Prostate gland (tissue), 2 donors: ENCODE results near the gene LYRM4. TPM values are rescaled to one million over a fixed set of nuclear protein-coding genes. Genes with fewer than 3 reads are reported as not detected.

Experiments
- DNase-seq: peaks from one replicate; pipeline ENCODE4 v3.0.0-alpha.2; 2019; ENCODE audit warnings: low spot score
- H3K27ac ChIP-seq, 2 donors: fragments of 200-600 bp; sonication (generic); 2 replicates each; pipeline ENCODE4 v1.5.1; 2017 to 2019
- H3K27me3 ChIP-seq: fragments of 200-600 bp; sonication (generic); replicated peaks from 2 replicates; pipeline ENCODE4 v1.5.1; 2019; ENCODE audit not compliant: insufficient read depth
- H3K36me3 ChIP-seq, 2 donors: fragments of 200-600 bp; sonication (generic); 1 replicate in 1 of 2; 2 replicates in 1 of 2; pipeline versions ENCODE4 v1.5.1 to v1.8.1; 2017 to 2019
- H3K4me1 ChIP-seq: fragments of 200-600 bp; sonication (generic); replicated peaks from 2 replicates; pipeline ENCODE4 v1.5.1; 2019
- H3K4me3 ChIP-seq, 2 donors: fragments of 200-600 bp; sonication (generic); 2 replicates each; pipeline ENCODE4 v1.5.1; 2017 to 2019
- H3K9me3 ChIP-seq: fragments of 200-600 bp; sonication (generic); 2 replicates; pipeline ENCODE4 v1.5.1; 2017
- POLR2A ChIP-seq: fragments of 450-650 bp; IDR thresholded peaks from one replicate; pipeline ENCODE4 v1.6.1; 2016; ENCODE audit warnings: antibody characterized with exemption, mild to moderate bottlenecking
- POLR2AphosphoS5 ChIP-seq: sonication (generic); formaldehyde crosslinking; IDR thresholded peaks from one replicate; pipeline ENCODE4 v1.6.1; 2017; ENCODE audit warnings: antibody characterized with exemption
- WGBS: methylation state at CpG from one replicate; pipeline ENCODE4 v1.1.5; 2018; 5-methylcytosine and 5-hydroxymethylcytosine counted together
- intact Hi-C: fragments of 100-400 bp; cut with DNase I; formaldehyde crosslinking; loops from one replicate; pipeline ENCODE4 v1.14.2; 2022
- total RNA-seq, 2 donors: library from RNA; depleted of rRNA; stranded (reverse); fragments of >200 nt; gene quantifications; one replicate each; pipeline ENCODE4 v1.1.0, GENCODE V29; 2016
- TF ChIP-seq, protein P1 (sequence below), 4 experiments: fragments of 200-600 bp in 2 of 4; fragments of 450-650 bp in 2 of 4; sonication (generic) in 2 of 4; IDR thresholded peaks; 1 replicate in 3 of 4; 2 replicates in 1 of 4; pipeline ENCODE4 v1.5.1; 2016 to 2019; ENCODE audit warnings: antibody characterized with exemption in 4 of 4, mild to moderate bottlenecking in 2 of 4, moderate library complexity in 2 of 4

Gene LYRM4
- total RNA-seq, 2 donors from 2014 or later: 21.4 to 23.7 TPM

GRCh38 chr6:5098501-5099270 is 162.1 kb downstream of the LYRM4 start:
- Histone ChIP-seq H3K27me3 (no peaks in the 10 kb centered on the region), H3K27ac (no peak overlapping the region), H3K9me3 (no peaks in the 10 kb centered on the region), H3K4me3 (no peak overlapping the region), H3K4me1 (no peaks in the 10 kb centered on the region), H3K36me3 (no peaks in the 10 kb centered on the region)
- intact Hi-C loops: no loop called here
- no peak for DNase-seq
- TF ChIP-seq, protein P1, sequence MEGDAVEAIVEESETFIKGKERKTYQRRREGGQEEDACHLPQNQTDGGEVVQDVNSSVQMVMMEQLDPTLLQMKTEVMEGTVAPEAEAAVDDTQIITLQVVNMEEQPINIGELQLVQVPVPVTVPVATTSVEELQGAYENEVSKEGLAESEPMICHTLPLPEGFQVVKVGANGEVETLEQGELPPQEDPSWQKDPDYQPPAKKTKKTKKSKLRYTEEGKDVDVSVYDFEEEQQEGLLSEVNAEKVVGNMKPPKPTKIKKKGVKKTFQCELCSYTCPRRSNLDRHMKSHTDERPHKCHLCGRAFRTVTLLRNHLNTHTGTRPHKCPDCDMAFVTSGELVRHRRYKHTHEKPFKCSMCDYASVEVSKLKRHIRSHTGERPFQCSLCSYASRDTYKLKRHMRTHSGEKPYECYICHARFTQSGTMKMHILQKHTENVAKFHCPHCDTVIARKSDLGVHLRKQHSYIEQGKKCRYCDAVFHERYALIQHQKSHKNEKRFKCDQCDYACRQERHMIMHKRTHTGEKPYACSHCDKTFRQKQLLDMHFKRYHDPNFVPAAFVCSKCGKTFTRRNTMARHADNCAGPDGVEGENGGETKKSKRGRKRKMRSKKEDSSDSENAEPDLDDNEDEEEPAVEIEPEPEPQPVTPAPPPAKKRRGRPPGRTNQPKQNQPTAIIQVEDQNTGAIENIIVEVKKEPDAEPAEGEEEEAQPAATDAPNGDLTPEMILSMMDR (IDR thresholded peaks at IDR 0.05): no peak
- TF ChIP-seq POLR2A (no peak), POLR2AphosphoS5 (no peak)
- WGBS: 90% methylated on average over 14 of the region's 14 CpGs

GRCh38 chr6:5096482-5096881 is 164.3 kb downstream of the LYRM4 start:
- no peaks in the 10 kb centered on the region for H3K4me1 ChIP-seq
- no peaks in the 10 kb centered on the region for H3K27me3 ChIP-seq
- no peak overlapping the region for H3K4me3 ChIP-seq
- no peak overlapping the region for H3K27ac ChIP-seq
- H3K9me3 ChIP-seq: no peaks in the 10 kb centered on the region
- no peak for DNase-seq
- TF ChIP-seq, protein P1 (IDR thresholded peaks at IDR 0.05): no peak
- TF ChIP-seq POLR2AphosphoS5: no peak
- no peak for TF ChIP-seq POLR2A
- 69% methylated on average over 2 of the region's 2 CpGs for WGBS
- intact Hi-C loops: no loop called here
- no peaks in the 10 kb centered on the region for H3K36me3 ChIP-seq

GRCh38 chr6:5095236-5095635 is 165.5 kb downstream of the LYRM4 start:
- Histone ChIP-seq H3K36me3 (no peaks in the 10 kb centered on the region), H3K9me3 (no peaks in the 10 kb centered on the region), H3K4me1 (no peaks in the 10 kb centered on the region), H3K27ac (no peak overlapping the region), H3K4me3 (no peak overlapping the region), H3K27me3 (no peaks in the 10 kb centered on the region)
- TF ChIP-seq, protein P1 (IDR thresholded peaks at IDR 0.05): no peak
- TF ChIP-seq POLR2AphosphoS5: no peak
- WGBS: 63% methylated on average over 3 of the region's 3 CpGs
- intact Hi-C loops: no loop called here
- no peak for DNase-seq

GRCh38 chr6:5094327-5094726 is 166.4 kb downstream of the LYRM4 start:
- TF ChIP-seq POLR2A (no peak), POLR2AphosphoS5 (no peak)
- TF ChIP-seq, protein P1 (IDR thresholded peaks at IDR 0.05): no peak
- intact Hi-C loops: no loop called here
- Histone ChIP-seq H3K9me3 (no peaks in the 10 kb centered on the region), H3K27me3 (no peaks in the 10 kb centered on the region), H3K27ac (no peak overlapping the region), H3K4me3 (no peak overlapping the region), H3K4me1 (no peaks in the 10 kb centered on the region), H3K36me3 (no peaks in the 10 kb centered on the region)
- 64% methylated on average over 3 of the region's 3 CpGs for WGBS
- no peak for DNase-seq
